HEK293 (cell line): ENCODE results near the gene ZDHHC11.
"Not testable (repeated sequence)": the region's sequence is repeated elsewhere in the genome, so short reads cannot be mapped to it uniquely, and the experiment has no call there.

Experiments
- CTCF ChIA-PET: fragments of 350-600 bp; formaldehyde crosslinking; extraction: SDS; loops from one replicate; lab custom pipeline; 2021; ENCODE audit warnings: antibody characterized with exemption; lab: Yijun Ruan, JAX
- POLR2A ChIA-PET: fragments of 300-600 bp; formaldehyde crosslinking; extraction: SDS; loops from one replicate; lab custom pipeline; 2020; ENCODE audit warnings: antibody characterized with exemption, inconsistent platforms; lab: Yijun Ruan, JAX
- H3K27ac ChIP-seq: fragments of 200-500 bp; sonication (Bioruptor generic); 2 replicates; pipeline ENCODE4 v1.5.1; 2014; ENCODE audit warnings: low read depth, low read length, control low read depth, inconsistent platforms; ENCODE audit errors: extremely low read depth
- H3K36me3 ChIP-seq, 2 experiments: fragments of 200-500 bp in 1 of 2; sonication (Bioruptor generic) in 1 of 2; 1 replicate in 1 of 2; 2 replicates in 1 of 2; pipeline ENCODE4 v1.5.1; 2014 to 2017; ENCODE audit warnings: inconsistent platforms in 2 of 2, low read length in 2 of 2; ENCODE audit not compliant: control insufficient read depth in 2 of 2, insufficient read depth in 1 of 2
- H3K4me1 ChIP-seq: fragments of 200-500 bp; sonication (Bioruptor generic); 2 replicates; pipeline ENCODE4 v1.5.1; 2014; ENCODE audit warnings: mild to moderate bottlenecking, low read length, inconsistent platforms; ENCODE audit not compliant: control insufficient read depth, insufficient read depth
- H3K4me3 ChIP-seq: 2 replicates; pipeline ENCODE4 v1.5.1; 2011; ENCODE audit warnings: low read depth, mild to moderate bottlenecking, control low read depth, low read length, moderate library complexity
- H3K9me3 ChIP-seq: fragments of 200-500 bp; sonication (Bioruptor generic); 2 replicates; pipeline ENCODE4 v1.5.1; 2014; ENCODE audit warnings: low read depth, low read length, inconsistent platforms; ENCODE audit not compliant: control insufficient read depth, insufficient read depth
- EGR2 ChIP-seq: fragments of 450-650 bp; formaldehyde crosslinking; IDR thresholded peaks from 2 replicates; pipeline ENCODE4 v1.5.1; 2016; ENCODE audit warnings: low read depth, missing biosample characterization, missing genetic modification characterization
- GLIS1 ChIP-seq: fragments of 450-650 bp; formaldehyde crosslinking; IDR thresholded peaks from 2 replicates; pipeline ENCODE4 v1.5.1; 2016; ENCODE audit warnings: missing biosample characterization, missing genetic modification characterization
- HOXC10 ChIP-seq: sonication (generic); formaldehyde crosslinking; IDR thresholded peaks from 2 replicates; pipeline ENCODE4 v1.8.1; 2023; ENCODE audit warnings: mild to moderate bottlenecking, missing genetic modification reagents
- ZBTB8A ChIP-seq: fragments of 450-650 bp; formaldehyde crosslinking; IDR thresholded peaks from 2 replicates; pipeline ENCODE4 v1.5.1; 2016; ENCODE audit warnings: missing biosample characterization, missing genetic modification characterization
- ZFHX2 ChIP-seq: fragments of 450-650 bp; formaldehyde crosslinking; conservative IDR thresholded peaks from 2 replicates; pipeline ENCODE4 v1.5.1; 2016; ENCODE audit warnings: missing biosample characterization, missing genetic modification characterization
- ZIC2 ChIP-seq: fragments of 450-650 bp; formaldehyde crosslinking; IDR thresholded peaks from 2 replicates; pipeline ENCODE4 v1.5.1; 2016; ENCODE audit warnings: missing biosample characterization, missing genetic modification characterization
- ZNF133 ChIP-seq: fragments of 450-650 bp; formaldehyde crosslinking; IDR thresholded peaks from 2 replicates; pipeline ENCODE4 v1.5.1; 2016; ENCODE audit warnings: missing biosample characterization, missing genetic modification characterization
- ZNF19 ChIP-seq: fragments of 450-650 bp; formaldehyde crosslinking; IDR thresholded peaks from 2 replicates; pipeline ENCODE4; 2016; ENCODE audit warnings: missing biosample characterization, missing genetic modification characterization, low read depth
- ZNF626 ChIP-seq: fragments of 450-650 bp; sonication (Bioruptor Pico); formaldehyde crosslinking; IDR thresholded peaks from 2 replicates; pipeline ENCODE4 v1.5.1; 2018; ENCODE audit warnings: missing biosample characterization, missing genetic modification characterization, inconsistent platforms
- TF ChIP-seq, protein P1 (sequence below): fragments of 450-650 bp; formaldehyde crosslinking; IDR thresholded peaks from 2 replicates; pipeline ENCODE4 v1.5.1; 2016; ENCODE audit warnings: missing biosample characterization, missing genetic modification characterization

The ZDHHC11 gene

DNA sequence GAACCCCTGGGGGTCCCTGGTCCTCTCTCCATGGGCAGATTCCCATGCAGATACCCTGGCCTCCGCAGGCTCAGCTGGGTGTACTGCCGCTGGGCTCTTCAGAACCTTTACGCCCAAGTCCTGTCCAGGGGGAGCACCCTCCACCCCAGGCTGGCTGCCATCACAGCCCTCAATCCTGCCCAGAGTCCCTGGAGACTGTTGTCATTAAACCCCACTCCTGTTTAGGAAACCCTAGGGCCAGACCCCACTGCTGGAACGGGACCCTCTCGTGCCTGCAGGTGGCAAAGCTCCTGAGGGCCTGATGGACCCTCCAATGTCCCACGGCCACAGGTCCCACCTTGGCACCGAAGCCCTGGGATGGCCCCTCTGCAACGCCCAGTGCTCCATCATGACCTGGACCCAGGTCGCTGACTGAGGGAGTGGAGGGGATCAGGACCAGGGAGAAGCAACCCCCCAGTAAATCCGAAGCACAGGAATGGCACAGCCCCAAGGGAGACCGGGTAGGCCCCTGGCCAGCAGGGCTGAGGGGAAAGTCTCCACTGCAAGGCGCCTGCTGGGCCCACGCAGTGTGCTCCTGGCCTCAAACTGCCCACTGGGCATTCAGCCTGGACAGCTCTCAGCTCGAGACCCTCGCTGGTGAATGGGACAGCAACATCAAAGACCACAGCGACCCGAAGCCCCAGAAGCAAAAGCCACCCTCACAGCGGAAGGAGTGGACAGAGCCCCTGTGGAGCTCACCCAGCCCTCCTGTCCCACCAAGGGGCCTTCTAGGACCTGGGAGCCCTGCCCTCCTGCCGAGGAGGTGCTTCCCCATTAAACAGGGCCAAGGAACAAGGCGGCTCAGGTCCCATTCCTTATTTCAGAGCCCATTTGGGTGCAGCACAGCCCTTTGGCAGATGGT lies 74.6 kb downstream of the ZDHHC11 start:
- H3K4me3 ChIP-seq, result no peak overlapping the region
- TF ChIP-seq HOXC10 (no peak), ZNF133 (no peak), GLIS1 (peak; percentile 86; the same call in 1 of the 2 replicates), ZIC2 (tag by site-specific recombination) (peak; percentile 44)
- H3K4me1 ChIP-seq, result no peaks in the 10 kb centered on the region
- H3K27ac ChIP-seq, result no peak overlapping the region
- POLR2A ChIA-PET, result no interaction called here
- CTCF ChIA-PET, result no interaction called here
- H3K36me3 ChIP-seq, result no peaks in the 10 kb centered on the region
- no peaks in the 10 kb centered on the region for H3K9me3 ChIP-seq

DNA sequence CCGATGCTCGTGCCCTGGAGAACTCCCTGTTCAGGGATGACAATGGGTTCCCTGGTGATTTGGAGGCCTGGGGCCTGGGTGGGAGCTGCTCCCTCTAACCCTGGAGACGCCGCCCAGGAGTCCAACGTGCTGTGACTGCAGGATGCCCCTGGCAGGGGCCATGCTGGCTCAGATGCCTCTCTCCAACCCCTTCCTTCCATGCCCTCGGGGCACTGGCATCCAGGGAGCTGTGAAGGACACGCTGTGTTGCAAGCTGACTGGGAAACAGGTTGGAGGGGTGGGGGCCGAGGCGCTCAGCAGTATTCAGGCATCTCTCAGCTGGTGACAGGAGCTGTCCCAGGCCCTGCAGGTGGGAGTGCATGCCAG lies 75.2 kb downstream of the ZDHHC11 start:
- CTCF ChIA-PET, H3K4me1 ChIP-seq, H3K4me3 ChIP-seq, H3K9me3 ChIP-seq, H3K27ac ChIP-seq, POLR2A ChIA-PET, H3K36me3 ChIP-seq: not testable (repeated sequence)
- peak; percentile 91 for TF ChIP-seq ZIC2 (tag by site-specific recombination)

DNA sequence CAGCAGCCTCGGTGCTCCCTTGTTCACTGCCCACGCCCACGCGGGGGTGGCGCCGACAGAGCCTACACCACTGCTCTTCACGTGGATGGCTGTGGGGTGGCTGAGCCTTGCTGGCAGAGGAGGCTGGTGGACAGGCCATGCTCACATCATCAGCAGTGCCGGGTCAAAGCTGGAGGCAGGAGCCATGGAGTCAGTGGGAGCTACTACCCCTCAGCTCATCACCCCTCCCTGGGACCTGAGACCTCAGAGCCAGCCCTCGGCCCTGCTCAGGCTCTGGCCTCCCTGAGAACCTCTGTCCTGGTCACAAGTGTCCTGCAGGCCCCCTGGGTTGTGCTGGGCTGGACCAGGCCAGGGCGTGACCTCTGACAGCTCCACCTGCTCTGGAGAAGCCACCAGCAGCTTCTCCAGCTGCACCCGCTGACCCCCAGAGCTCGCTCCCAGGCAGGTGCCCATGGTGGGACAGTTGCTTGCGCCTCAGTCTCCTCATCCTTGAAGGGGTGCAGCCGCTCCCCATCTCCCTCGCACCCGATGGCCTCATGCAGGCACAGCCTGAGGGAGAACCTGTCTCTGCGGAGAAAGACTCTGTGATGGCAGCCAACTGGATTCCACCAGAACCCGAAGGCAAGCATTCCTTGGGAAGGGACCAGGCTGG lies 75.8 kb downstream of the ZDHHC11 start:
- peak; percentile 60 for TF ChIP-seq EGR2 (tag by site-specific recombination)
- H3K27ac ChIP-seq, H3K4me1 ChIP-seq, CTCF ChIA-PET, H3K9me3 ChIP-seq, H3K36me3 ChIP-seq, H3K4me3 ChIP-seq, POLR2A ChIA-PET: not testable (repeated sequence)

DNA sequence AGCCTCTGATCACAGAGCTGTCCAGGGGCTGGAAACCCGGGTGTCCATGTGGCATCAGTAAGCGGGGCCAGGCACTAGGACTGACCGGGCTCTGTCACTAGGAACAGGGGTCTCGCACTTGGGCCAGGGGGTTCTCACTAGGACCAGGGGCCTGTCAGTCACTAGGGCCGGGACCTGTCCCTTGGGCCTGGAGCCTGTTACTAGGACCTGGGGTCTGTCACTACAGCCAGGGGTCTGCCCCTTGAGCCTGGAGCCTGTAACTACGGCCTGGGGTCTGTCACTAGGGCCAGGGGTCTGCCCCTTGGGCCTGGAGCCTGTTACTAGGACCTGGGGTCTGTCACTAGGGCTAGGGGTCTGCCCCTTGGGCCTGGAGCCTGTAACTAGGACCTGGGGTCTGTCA lies 76.5 kb downstream of the ZDHHC11 start:
- H3K36me3 ChIP-seq, H3K4me3 ChIP-seq, POLR2A ChIA-PET, H3K27ac ChIP-seq, H3K9me3 ChIP-seq, CTCF ChIA-PET, H3K4me1 ChIP-seq: not testable (repeated sequence)

DNA sequence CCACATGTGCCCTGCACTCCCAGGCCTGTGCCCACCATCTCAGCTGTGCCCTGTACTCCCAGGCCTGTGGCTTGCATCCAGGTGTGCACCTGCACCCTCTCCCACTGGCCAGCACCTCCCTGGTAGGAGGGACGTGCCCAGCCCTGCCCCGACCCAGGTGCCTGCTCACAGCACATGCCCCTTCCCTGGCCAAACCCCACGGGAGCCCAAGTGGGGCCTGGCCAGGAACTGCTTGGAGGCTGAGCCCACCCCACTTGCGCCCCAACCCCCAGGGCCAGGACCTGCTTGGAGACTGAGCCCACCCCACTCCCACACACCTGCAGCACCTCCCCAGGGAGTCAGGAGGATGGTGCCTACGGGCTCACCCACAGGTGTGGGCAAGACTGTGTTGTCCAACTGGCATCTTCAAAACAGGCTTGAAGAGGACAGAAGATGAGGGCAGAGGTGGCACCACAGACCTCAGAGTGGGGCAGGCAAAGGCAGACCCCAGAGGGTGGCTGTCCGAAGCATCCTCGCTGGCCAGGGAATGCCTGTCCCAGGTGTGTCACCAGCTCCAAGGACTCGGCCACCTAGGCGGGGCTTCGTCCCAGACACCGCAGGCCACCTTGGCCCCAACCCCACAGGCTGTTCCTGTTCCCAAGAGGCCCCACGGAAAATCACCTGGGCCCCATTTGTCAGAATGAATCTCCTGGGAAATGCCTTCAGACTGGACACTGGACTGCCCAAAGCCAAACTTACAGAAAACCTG lies 77.1 kb downstream of the ZDHHC11 start:
- TF ChIP-seq ZNF626 (tag by site-specific recombination) (no peak), ZFHX2 (tag by site-specific recombination) (peak; percentile 36), ZBTB8A (no peak), ZNF19 (tag by site-specific recombination) (no peak), EGR2 (tag by site-specific recombination) (peak; percentile 53; the same call in 1 of the 2 replicates)
- TF ChIP-seq, protein P1, sequence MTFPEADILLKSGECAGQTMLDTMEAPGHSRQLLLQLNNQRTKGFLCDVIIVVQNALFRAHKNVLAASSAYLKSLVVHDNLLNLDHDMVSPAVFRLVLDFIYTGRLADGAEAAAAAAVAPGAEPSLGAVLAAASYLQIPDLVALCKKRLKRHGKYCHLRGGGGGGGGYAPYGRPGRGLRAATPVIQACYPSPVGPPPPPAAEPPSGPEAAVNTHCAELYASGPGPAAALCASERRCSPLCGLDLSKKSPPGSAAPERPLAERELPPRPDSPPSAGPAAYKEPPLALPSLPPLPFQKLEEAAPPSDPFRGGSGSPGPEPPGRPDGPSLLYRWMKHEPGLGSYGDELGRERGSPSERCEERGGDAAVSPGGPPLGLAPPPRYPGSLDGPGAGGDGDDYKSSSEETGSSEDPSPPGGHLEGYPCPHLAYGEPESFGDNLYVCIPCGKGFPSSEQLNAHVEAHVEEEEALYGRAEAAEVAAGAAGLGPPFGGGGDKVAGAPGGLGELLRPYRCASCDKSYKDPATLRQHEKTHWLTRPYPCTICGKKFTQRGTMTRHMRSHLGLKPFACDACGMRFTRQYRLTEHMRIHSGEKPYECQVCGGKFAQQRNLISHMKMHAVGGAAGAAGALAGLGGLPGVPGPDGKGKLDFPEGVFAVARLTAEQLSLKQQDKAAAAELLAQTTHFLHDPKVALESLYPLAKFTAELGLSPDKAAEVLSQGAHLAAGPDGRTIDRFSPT (tag by site-specific recombination), result 0 out of 2 replicates have a peak, but pooled peaks have one; percentile 16
- H3K27ac ChIP-seq, result no peak overlapping the region
- H3K4me3 ChIP-seq, result no peak overlapping the region
- no peaks in the 10 kb centered on the region for H3K36me3 ChIP-seq
- H3K9me3 ChIP-seq, result no peaks in the 10 kb centered on the region
- ChIA-PET CTCF (no interaction called here), POLR2A (no interaction called here)
- H3K4me1 ChIP-seq, result no peaks in the 10 kb centered on the region

DNA sequence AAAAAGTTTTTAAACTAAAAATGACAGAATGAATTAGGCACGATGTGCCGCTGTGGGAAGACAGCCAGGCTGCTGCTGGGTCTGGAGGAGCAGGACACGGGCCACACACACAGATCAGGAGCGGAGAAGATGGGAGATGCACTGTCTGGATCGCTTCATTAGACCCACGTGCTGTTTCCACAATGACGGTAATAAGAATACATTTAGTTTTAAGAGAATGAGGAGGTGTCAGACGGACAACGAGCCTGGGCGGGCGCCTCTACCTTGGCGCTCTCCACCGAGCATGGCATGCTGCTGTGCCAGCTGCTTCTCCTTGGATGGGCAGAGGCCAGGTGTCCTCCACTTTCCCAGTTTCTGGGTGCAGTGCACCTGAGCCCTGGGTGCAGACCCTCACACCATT lies 77.9 kb downstream of the ZDHHC11 start:
- H3K9me3 ChIP-seq, H3K36me3 ChIP-seq, POLR2A ChIA-PET, H3K4me3 ChIP-seq, CTCF ChIA-PET, H3K27ac ChIP-seq, H3K4me1 ChIP-seq: not testable (repeated sequence)

DNA sequence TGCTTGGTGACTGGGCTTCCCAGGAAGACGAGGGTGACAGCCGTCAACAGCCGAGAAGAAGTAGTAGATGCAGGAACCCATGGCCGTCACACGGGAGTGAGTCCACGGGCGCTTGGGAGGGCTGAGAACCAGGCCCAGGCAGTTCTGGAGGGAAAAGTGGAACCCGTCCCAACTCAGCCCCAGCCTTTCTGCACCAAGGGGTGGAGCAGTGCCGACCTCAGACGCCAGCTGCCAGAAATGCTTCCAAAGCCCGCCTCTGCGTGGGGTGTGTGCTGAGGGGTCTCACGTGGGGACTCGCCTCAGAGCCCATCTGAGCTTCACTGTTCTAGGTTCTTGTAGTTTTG lies 78.3 kb downstream of the ZDHHC11 start:
- CTCF ChIA-PET, H3K4me1 ChIP-seq, H3K27ac ChIP-seq, H3K4me3 ChIP-seq, POLR2A ChIA-PET, H3K36me3 ChIP-seq, H3K9me3 ChIP-seq: not testable (repeated sequence)
